Motor neuron (in vitro differentiated cells): ENCODE measurements around the gene DLG2. TPM values are rescaled to one million over a fixed set of nuclear protein-coding genes. Genes with fewer than 3 reads are reported as not detected.
"Not testable (repeated sequence)": the region's sequence is repeated elsewhere in the genome, so short reads cannot be mapped to it uniquely, and the experiment has no call there.

Experiments
- ATAC-seq, 8 experiments: fragments of 200-7000 bp; cut with Tn5 transposase; replicated peaks in 6 of 8; 2 replicates each; pipeline ENCODE4 v1.8.0; 2021; ENCODE audit warnings: mild to moderate bottlenecking in 8 of 8, moderate library complexity in 8 of 8
- H3K27ac ChIP-seq, 2 donors: fragments of 250-450 bp; sonication (Bioruptor Pico); 2 replicates each; pipeline ENCODE4 v1.9.0; 2021; ENCODE audit warnings: antibody characterized with exemption in 2 of 2, mild to moderate bottlenecking in 2 of 2, moderate library complexity in 1 of 2
- H3K4me1 ChIP-seq, 2 donors: fragments of 250-450 bp; sonication (Bioruptor Pico); replicated peaks in 1 of 2; 2 replicates each; pipeline ENCODE4 v1.6.1; 2021; ENCODE audit warnings: antibody characterized with exemption in 2 of 2, mild to moderate bottlenecking in 2 of 2, moderate library complexity in 1 of 2
- H3K4me3 ChIP-seq, 5 donors: fragments of 250-450 bp; sonication (Bioruptor Pico); 2 replicates each; pipeline ENCODE4 v1.9.0; 2021; ENCODE audit warnings: antibody characterized with exemption in 5 of 5, mild to moderate bottlenecking in 5 of 5, moderate library complexity in 4 of 5
- WGBS, 10 experiments: fragments of 450-650 bp; shearing (Covaris generic); methylation state at CpG; one replicate each; pipeline ENCODE4 v1.0.0; 2022; 5-methylcytosine and 5-hydroxymethylcytosine counted together
- in situ Hi-C, 9 experiments: fragments of 400-800 bp; cut with MboI; loops; one replicate each; pipeline ENCODE4 v1.15.0; 2021; ENCODE audit warnings: low sequenced_read_pairs in 9 of 9, low pct_unique_long_range_greater_than_20kb in 2 of 9; ENCODE audit not compliant: unreplicated experiment in 9 of 9
- total RNA-seq, 8 experiments: library from RNA; unstranded; fragments of 300-600 nt; gene quantifications; 2 replicates each; pipeline versions ENCODE4 v1.2.3 to v1.2.4, GENCODE V29; 2022

Gene DLG2
- total RNA-seq, 8 experiments from 2014 or later = 1.3 to 17.5 (median 6.5) TPM

DNA sequence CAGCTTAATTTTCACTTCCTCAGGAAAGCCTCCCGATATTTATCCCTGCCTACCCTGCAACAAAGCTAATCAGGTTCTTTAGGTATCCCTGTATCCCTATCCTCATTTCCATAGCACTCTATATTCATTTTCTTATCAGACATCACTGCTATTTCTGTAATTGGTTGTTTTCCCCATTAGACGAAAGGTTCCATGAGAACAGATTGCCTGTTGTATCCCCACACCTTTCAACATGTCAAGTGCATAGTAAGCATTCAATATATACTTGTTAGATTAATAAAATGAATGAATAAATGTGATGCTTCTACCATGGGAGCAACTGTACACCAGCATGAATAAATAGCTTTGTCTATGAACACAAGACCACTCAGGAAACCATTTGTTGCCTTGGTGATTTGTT is 499.8 kb downstream of the DLG2 start:
- Histone ChIP-seq H3K27ac (no peak overlapping the region), H3K4me1 (peaks cover 0 to 4% of the 10 kb centered on the region in 2 donors), H3K4me3 (no peak overlapping the region)
- in situ Hi-C loops = no loop called here
- ATAC-seq = peak in 1 of 8 experiments; percentile 51
- WGBS, 10 experiments = 0 to 88% (median 35%) methylated on average over 1 to 2 of the region's 2 CpGs; no CpG with 5 or more reads in 2 of the 10 experiments

DNA sequence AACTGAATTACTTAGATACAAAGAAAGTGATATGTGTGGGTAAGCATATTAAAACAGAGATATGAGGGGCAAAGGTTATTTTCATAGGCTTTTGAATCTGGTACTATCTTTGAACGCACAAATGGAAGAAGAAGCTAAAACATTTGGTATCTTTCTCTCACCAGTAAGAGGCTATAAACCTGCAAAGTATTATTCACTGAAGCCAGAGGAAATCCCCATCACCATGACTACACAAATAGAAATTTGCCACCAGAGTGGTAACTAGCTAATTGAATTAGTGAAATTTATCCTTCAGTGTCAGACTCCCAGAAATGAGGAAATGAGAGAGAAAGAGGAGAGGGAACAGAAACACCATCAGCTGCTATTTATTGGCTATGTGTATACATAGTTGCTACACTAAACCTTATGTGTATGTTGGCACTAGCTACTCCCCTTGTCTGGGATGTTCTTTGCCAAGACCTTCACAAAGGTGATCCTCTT is 503.4 kb downstream of the DLG2 start:
- in situ Hi-C loops = no loop called here
- H3K4me1 ChIP-seq = no peaks in the 10 kb centered on the region
- H3K27ac ChIP-seq = no peak overlapping the region
- H3K4me3 ChIP-seq = no peak overlapping the region
- WGBS, 10 experiments = 0 to 100% (median 63%) methylated on average over 1 of the region's 1 CpG; no CpG with 5 or more reads in 1 of the 10 experiments
- peak in 2 of 8 experiments; percentile 5 to 63 for ATAC-seq

DNA sequence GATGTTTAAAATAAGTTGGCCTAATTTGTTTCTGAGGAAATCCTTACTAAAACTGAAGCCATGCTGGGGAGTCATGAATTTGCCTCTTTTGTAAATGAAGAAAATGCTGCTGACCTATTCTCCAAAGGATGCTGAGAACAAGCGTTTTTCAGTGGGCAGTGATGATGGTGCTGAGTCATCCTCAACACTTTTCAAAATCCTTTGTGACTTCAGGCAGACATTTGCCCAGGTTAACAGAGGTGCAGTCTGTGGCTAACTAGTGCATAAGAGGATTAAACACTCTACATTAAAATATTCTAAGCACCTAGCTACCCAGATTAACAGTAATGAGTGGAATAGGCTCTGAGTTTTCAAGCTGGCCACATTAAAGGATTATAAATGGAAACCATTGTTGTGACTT is 509.0 kb downstream of the DLG2 start:
- Histone ChIP-seq H3K4me3 (no peak overlapping the region), H3K27ac (no peak overlapping the region), H3K4me1 (peaks cover 0 to 5% of the 10 kb centered on the region in 2 donors)
- ATAC-seq = peak in 1 of 8 experiments; percentile 27
- in situ Hi-C loops = no loop called here
- WGBS, 10 experiments = 0 to 73% (median 45%) methylated on average over 1 of the region's 1 CpG; no CpG with 5 or more reads in 2 of the 10 experiments

DNA sequence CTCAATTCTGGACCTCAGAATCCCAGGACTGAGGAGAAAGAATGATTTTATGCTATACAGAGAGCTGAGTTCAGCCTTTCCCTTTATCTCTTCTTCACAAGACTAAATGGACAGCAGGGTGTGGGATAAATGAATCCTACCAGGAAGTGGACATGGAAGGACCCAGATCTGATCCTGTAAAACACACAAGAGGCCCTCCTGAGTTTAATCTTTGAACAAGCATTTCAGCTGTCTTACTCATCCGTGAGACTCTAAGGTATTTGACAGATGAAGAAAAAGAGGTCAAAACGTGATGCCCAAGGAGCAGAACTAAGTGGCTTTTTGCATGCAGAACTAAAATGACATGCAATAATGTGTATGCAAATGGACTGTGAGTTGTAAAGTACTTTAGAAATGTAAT is 511.3 kb downstream of the DLG2 start:
- Histone ChIP-seq H3K4me3 (no peak overlapping the region), H3K27ac (no peak overlapping the region), H3K4me1 (peaks cover 0 to 5% of the 10 kb centered on the region in 2 donors)
- in situ Hi-C loops = no loop called here
- 29 to 100% (median 75%) methylated on average over 1 to 2 of the region's 2 CpGs; no CpG with 5 or more reads in 3 of the 10 experiments for WGBS, 10 experiments
- ATAC-seq = no peak

DNA sequence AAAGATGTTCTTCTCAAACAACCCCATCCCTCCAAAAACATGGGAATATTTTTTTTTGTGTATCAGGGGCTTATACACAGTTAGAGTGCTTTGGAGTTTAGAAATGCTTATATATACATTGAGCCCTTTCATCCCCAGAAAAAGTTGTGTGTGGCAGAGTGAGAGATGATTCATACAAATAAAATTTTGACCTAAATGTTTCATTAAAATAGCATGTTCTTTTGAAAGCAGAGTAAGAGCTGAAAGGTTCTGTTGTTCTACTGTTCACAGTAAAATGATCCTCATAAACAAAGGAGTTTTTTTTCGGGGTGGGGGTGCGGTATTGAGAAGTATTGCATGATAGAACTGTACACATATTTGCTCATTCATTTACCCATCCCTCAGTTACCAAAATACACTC is 512.4 kb downstream of the DLG2 start:
- H3K4me3 ChIP-seq = no peak overlapping the region
- WGBS, 10 experiments = 36 to 100% (median 55%) methylated on average over 1 to 2 of the region's 2 CpGs; no CpG with 5 or more reads in 4 of the 10 experiments
- H3K4me1 ChIP-seq = peaks cover 0 to 5% of the 10 kb centered on the region in 2 donors
- in situ Hi-C loops = no loop called here
- no peak overlapping the region for H3K27ac ChIP-seq
- ATAC-seq = no peak

DNA sequence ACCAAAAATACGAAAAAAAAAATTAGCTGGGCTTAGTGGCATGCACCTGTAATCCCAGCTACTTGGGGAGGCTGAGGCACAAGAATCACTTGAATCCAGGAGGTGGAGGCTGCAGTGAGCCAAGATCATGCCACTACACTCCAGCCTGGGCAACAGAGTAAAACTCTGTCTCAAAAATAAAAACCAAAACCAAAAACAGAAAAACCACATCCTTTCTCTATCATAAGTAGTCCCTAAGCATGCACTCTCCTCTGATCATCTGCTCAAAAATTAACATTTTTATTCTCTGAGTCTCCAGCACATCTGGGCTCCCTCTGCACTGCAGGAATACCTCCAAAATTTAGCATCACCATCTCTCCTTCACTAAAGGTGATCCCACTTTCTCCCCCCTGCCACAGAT is 516.9 kb downstream of the DLG2 start:
- H3K4me3 ChIP-seq, H3K4me1 ChIP-seq, H3K27ac ChIP-seq, ATAC-seq, in situ Hi-C loops: not testable (repeated sequence)
- WGBS, 10 experiments = 0 to 89% (median 36%) methylated on average over 1 of the region's 1 CpG; no CpG with 5 or more reads in 3 of the 10 experiments

DNA sequence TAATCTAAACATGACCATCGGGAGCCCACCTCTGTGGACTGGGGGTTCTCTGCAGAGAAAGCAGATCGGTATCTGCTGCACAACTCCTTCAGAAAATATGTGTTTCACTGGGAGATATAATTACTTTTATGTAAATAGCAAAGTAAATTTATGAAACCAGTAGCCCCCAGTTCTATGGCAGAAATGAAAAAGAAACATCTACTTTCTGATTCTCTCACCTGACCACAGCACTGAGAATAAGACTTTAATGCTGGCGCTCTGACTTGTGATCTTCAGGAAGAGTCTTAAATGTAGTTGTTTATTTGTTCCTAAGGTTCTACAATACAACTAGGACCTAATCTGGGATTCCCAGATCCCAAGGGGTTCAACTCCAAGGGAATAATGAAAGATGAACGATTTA is 518.0 kb downstream of the DLG2 start:
- no peaks in the 10 kb centered on the region for H3K4me1 ChIP-seq
- no peak overlapping the region for H3K27ac ChIP-seq
- in situ Hi-C loops = no loop called here
- no peak for ATAC-seq
- H3K4me3 ChIP-seq = no peak overlapping the region
- 0 to 100% (median 86%) methylated on average over 1 to 4 of the region's 4 CpGs; no CpG with 5 or more reads in 1 of the 10 experiments for WGBS, 10 experiments

DNA sequence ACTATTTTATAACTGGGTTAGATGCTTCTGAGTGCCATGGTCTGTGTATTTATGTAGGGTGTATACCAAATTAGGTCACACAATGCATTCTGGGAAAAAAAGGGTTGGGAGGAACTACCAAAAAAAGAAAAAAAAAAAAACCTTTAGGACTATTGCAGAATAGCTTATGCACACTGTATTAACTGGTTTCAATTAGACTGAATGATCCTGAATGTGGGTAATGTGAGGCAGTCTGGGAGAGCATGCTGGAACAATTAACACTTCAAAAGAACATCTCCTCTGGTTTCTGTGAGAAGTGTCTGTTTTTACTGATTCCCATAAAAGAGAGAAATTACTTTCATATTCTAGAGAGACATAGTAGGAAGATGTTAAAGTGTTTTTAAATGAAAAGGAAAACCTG is 521.3 kb downstream of the DLG2 start:
- in situ Hi-C loops = no loop called here
- Histone ChIP-seq H3K4me1 (no peaks in the 10 kb centered on the region), H3K4me3 (no peak overlapping the region), H3K27ac (no peak overlapping the region)
- peak in 2 of 8 experiments; percentile 52 to 65 for ATAC-seq

DNA sequence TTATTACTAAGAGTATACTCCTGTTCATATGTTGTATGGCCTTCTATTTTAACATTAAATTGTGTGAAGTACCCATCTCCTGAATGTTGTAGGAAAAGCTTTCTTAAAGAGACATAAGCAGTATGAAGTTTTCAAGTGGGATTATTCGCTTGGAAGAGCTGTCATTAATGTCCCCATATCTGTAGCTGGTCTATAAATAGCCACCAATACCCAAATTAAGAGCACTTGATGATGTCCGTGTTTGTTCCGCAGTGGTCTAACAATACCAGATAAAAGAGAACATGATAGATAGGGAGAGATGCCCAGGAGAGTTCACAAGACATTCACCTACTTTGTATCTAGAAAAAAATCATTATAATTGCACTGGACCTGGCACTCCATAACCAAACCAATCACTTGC is 527.6 kb downstream of the DLG2 start:
- Histone ChIP-seq H3K4me1 (no peaks in the 10 kb centered on the region), H3K4me3 (no peak overlapping the region), H3K27ac (no peak overlapping the region)
- no peak for ATAC-seq
- in situ Hi-C loops = no loop called here
- 0 to 100% (median 75%) methylated on average over 1 to 3 of the region's 3 CpGs; no CpG with 5 or more reads in 1 of the 10 experiments for WGBS, 10 experiments

DNA sequence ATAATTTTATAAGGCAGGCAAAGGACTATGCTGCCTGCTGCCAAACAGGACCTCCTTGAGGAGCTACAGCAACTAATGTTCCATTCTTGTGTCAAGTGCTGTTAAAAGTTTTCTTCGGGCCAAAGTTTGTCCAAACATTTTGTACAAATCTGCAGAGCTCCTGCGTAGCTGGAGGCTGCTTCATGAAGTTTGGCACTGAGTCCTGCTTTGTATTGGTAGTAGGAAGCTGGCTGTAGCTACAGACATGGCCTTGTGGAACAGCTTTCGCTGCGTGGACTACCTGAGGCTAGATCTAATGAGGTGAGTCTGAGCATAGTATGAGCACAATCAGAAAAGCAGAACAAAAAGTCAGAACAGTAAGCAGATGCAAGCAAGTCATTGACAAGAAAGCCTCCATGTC is 528.1 kb downstream of the DLG2 start:
- in situ Hi-C loops = no loop called here
- ATAC-seq = no peak
- Histone ChIP-seq H3K4me1 (no peaks in the 10 kb centered on the region), H3K27ac (no peak overlapping the region), H3K4me3 (no peak overlapping the region)
- 19 to 93% (median 60%) methylated on average over 1 to 4 of the region's 4 CpGs; no CpG with 5 or more reads in 1 of the 10 experiments for WGBS, 10 experiments

DNA sequence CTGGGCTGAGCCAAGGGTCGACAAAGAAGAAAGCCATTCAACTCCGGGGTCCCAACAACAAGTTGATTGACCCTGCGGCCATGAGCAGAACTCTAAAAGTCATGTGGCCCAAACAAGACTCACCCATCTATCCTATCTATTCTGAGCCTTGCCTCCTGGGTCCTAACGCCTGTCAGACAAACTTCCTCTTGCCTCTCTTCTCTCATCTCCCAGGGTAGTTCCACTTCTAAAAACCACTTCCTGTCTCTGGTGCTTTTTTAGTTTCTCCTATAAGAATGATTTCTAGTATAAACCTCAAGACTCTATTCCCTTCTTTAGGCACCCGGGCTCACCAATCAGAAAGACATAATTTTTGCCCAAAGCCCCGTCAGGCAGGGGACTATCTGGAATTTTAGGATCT is 530.2 kb downstream of the DLG2 start:
- no peak for ATAC-seq
- no peak overlapping the region for H3K4me3 ChIP-seq
- 29 to 100% (median 83%) methylated on average over 2 to 6 of the region's 6 CpGs; no CpG with 5 or more reads in 2 of the 10 experiments for WGBS, 10 experiments
- H3K27ac ChIP-seq = no peak overlapping the region
- no peaks in the 10 kb centered on the region for H3K4me1 ChIP-seq
- in situ Hi-C loops = no loop called here

DNA sequence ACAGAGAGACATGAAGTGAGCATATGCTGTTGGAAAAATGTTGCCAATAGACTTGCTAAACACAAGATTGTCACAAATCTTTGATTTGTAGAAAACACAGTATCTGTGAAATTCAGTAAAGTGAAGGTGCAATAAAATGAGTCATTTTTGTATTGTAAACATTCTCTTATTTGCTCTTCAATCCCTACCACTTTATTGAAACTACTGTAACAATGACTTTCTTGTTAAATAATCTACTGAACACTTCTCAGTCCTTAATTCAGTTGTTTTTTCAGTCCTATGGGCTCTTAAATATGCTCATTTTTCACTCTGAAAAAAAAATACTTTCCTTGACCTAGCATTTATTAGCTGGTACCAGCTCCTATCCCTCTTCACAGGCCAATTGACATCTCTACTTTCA is 531.9 kb downstream of the DLG2 start:
- H3K27ac ChIP-seq = no peak overlapping the region
- in situ Hi-C loops = no loop called here
- no peak for ATAC-seq
- H3K4me3 ChIP-seq = no peak overlapping the region
- H3K4me1 ChIP-seq = no peaks in the 10 kb centered on the region

DNA sequence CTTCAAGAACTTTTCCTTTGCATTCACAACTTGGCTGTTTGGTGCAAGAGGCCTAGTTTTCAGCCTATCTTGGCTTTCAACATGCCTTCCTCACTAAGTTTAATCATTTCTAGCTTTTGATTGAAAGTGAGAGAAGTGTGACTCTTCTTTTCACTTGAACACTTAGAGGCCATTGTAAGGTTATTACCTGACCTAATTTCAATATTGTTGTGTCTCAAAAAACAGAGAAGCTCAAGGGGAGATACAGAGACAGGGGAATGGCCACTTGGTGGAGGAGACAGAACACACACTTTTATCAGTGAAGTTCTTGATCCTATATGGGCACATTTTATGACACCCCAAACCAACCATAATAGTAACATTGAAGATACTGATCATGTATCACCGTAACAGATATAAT is 532.3 kb downstream of the DLG2 start:
- WGBS, 10 experiments = 0 to 100% (median 83%) methylated on average over 1 of the region's 1 CpG; no CpG with 5 or more reads in 3 of the 10 experiments
- Histone ChIP-seq H3K4me3 (no peak overlapping the region), H3K4me1 (no peaks in the 10 kb centered on the region), H3K27ac (no peak overlapping the region)
- in situ Hi-C loops = no loop called here
- ATAC-seq = no peak

DNA sequence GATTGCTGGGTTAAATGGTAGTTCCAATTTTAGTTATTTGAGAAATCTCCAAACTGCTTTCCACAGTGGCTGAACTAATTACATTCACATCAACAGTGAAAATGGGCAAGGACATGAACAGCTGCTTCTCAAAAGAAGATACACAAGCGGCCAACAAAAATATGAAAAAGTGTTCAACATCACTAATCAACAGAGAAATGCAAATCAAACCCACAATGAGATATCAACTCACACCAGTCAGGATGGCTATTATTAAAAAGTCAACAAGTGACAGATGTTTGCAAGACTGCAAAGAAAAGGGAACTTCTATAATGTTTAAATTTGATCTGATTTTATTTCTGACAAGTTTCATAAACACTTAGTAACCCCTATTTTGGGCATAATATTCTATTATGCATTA is 537.5 kb downstream of the DLG2 start:
- H3K4me1 ChIP-seq = no peaks in the 10 kb centered on the region
- WGBS, 10 experiments = 60 to 100% (median 78%) methylated on average over 1 of the region's 1 CpG; no CpG with 5 or more reads in 5 of the 10 experiments
- no peak overlapping the region for H3K4me3 ChIP-seq
- ATAC-seq = no peak
- H3K27ac ChIP-seq = no peak overlapping the region
- in situ Hi-C loops = no loop called here
